OCI-LY3 (cell line): ENCODE measurements around the gene MLNR.

ENCODE experiments used
- EZH2phosphoT487 ChIP-seq: fragments of 200-600 bp; shearing (Covaris generic); IDR thresholded peaks from 2 replicates; pipeline ENCODE4 v1.6.1; 2018; ENCODE audit warnings: antibody characterized with exemption, mixed run types, low read depth
- TF ChIP-seq, protein P1 (sequence below): fragments of 200-600, 300-600 bp; sonication (generic); IDR thresholded peaks from 2 replicates; pipeline ENCODE4 v1.5.1; 2014; ENCODE audit warnings: antibody characterized with exemption, low read length, low read depth

DNA sequence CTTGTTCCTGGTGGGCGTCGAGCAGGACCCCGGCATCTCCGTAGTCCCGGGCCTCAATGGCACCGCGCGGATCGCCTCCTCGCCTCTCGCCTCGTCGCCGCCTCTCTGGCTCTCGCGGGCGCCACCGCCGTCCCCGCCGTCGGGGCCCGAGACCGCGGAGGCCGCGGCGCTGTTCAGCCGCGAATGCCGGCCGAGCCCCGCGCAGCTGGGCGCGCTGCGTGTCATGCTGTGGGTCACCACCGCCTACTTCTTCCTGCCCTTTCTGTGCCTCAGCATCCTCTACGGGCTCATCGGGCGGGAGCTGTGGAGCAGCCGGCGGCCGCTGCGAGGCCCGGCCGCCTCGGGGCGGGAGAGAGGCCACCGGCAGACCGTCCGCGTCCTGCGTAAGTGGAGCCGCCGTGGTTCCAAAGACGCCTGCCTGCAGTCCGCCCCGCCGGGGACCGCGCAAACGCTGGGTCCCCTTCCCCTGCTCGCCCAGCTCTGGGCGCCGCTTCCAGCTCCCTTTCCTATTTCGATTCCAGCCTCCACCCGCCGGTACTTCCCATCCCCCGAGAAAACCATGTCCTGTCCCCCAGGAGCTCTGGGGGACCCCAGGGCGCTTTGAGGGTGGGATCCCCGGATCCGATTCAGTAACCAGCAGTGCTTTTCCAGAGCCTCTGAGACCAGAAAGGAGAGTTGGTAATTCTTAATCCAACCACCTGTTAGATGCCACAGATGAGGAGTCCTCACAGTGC lies 885 bp downstream of the MLNR start:
- TF ChIP-seq, protein P1, sequence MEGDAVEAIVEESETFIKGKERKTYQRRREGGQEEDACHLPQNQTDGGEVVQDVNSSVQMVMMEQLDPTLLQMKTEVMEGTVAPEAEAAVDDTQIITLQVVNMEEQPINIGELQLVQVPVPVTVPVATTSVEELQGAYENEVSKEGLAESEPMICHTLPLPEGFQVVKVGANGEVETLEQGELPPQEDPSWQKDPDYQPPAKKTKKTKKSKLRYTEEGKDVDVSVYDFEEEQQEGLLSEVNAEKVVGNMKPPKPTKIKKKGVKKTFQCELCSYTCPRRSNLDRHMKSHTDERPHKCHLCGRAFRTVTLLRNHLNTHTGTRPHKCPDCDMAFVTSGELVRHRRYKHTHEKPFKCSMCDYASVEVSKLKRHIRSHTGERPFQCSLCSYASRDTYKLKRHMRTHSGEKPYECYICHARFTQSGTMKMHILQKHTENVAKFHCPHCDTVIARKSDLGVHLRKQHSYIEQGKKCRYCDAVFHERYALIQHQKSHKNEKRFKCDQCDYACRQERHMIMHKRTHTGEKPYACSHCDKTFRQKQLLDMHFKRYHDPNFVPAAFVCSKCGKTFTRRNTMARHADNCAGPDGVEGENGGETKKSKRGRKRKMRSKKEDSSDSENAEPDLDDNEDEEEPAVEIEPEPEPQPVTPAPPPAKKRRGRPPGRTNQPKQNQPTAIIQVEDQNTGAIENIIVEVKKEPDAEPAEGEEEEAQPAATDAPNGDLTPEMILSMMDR: no peak
- no peak for TF ChIP-seq EZH2phosphoT487
